H1 (cell line): ENCODE measurements around the gene DNAJB5. TPM values are rescaled to one million over a fixed set of nuclear protein-coding genes. Genes with fewer than 3 reads are reported as not detected.

ENCODE experiments used
- CTCF ChIA-PET: fragments of 300-600 bp; sonication (Branson Sonifier 250); formaldehyde crosslinking; loops from one replicate; lab custom pipeline; 2021; ENCODE audit not compliant: partially characterized antibody; lab: Charles Lee
- POLR2A ChIA-PET: fragments of 300-600 bp; sonication (Branson Sonifier 250); formaldehyde crosslinking; loops from one replicate; lab custom pipeline; 2021; ENCODE audit warnings: inconsistent platforms; ENCODE audit not compliant: partially characterized antibody; lab: Charles Lee
- DNase-seq, 2 experiments: peaks; one replicate each; pipeline versions ENCODE4 v3.0.0 to v3.0.0-alpha.2; 2010 to 2022; ENCODE audit warnings: low spot score in 2 of 2, low read depth in 1 of 2, mixed read lengths in 1 of 2
- FAIRE-seq: peaks from 2 replicates; lab custom pipeline; 2011; peaks lifted over from hg19 to GRCh38; lab: Jason Lieb, UNC
- H2AFZ ChIP-seq: 2 replicates; pipeline ENCODE4 v1.8.1; 2012; ENCODE audit warnings: low read length, inconsistent platforms
- H2AK5ac ChIP-seq: 2 replicates; pipeline ENCODE4 v1.6.1; 2013; ENCODE audit warnings: low read depth, low read length
- H2BK120ac ChIP-seq: replicated peaks from 2 replicates; pipeline ENCODE3; 2013; ENCODE audit warnings: low read depth, low read length, inconsistent platforms
- H2BK12ac ChIP-seq: 2 replicates; pipeline ENCODE4 v1.6.1; 2013; ENCODE audit warnings: low read depth, low read length
- H2BK15ac ChIP-seq: 2 replicates; pipeline ENCODE4 v1.6.1; 2013; ENCODE audit warnings: low read length
- H2BK20ac ChIP-seq: 2 replicates; pipeline ENCODE4 v1.6.1; 2013; ENCODE audit warnings: low read length
- H2BK5ac ChIP-seq: 2 replicates; pipeline ENCODE4 v1.6.1; 2013; ENCODE audit warnings: low read depth, low read length
- H3K14ac ChIP-seq: 2 replicates; pipeline ENCODE4 v1.6.1; 2013; ENCODE audit warnings: inconsistent platforms; ENCODE audit not compliant: insufficient read length
- H3K18ac ChIP-seq: 2 replicates; pipeline ENCODE4 v1.6.1; 2013; ENCODE audit warnings: low read length; ENCODE audit errors: extremely low read depth
- H3K23ac ChIP-seq: 2 replicates; pipeline ENCODE4 v1.6.1; 2013; ENCODE audit warnings: inconsistent platforms; ENCODE audit not compliant: insufficient read length
- H3K23me2 ChIP-seq: 2 replicates; pipeline ENCODE4 v1.6.1; 2013; ENCODE audit warnings: low read depth, low read length
- H3K27ac ChIP-seq: 2 replicates; pipeline ENCODE4 v1.6.1; 2011; ENCODE audit warnings: low read depth, low read length, inconsistent platforms
- H3K27me3 ChIP-seq, 4 experiments: replicated peaks in 1 of 4; 1 replicate in 1 of 4; 2 replicates in 3 of 4; pipeline versions ENCODE4 v1.6.1 to v1.8.1; 2011 to 2013; ENCODE audit warnings: low read length in 3 of 4, mild to moderate bottlenecking in 3 of 4, inconsistent platforms in 2 of 4, mixed read lengths in 2 of 4, moderate library complexity in 1 of 4; ENCODE audit not compliant: control insufficient read depth in 3 of 4, insufficient read depth in 3 of 4; ENCODE audit errors: extremely low read depth in 1 of 4
- H3K36me3 ChIP-seq, 4 experiments: 2 replicates each; pipeline versions ENCODE4 v1.6.1 to v1.8.1; 2011 to 2013; ENCODE audit warnings: mild to moderate bottlenecking in 4 of 4, low read length in 3 of 4, moderate library complexity in 2 of 4, control low read depth in 1 of 4, inconsistent platforms in 1 of 4; ENCODE audit not compliant: insufficient read depth in 4 of 4, control insufficient read depth in 2 of 4
- H3K4ac ChIP-seq: replicated peaks from 2 replicates; pipeline ENCODE3; 2013; ENCODE audit warnings: low read length, low read depth, mixed read lengths, inconsistent platforms; ENCODE audit not compliant: insufficient read length
- H3K4me1 ChIP-seq, 4 experiments: replicated peaks in 1 of 4; 1 replicate in 1 of 4; 2 replicates in 3 of 4; pipeline versions ENCODE4 v1.6.1 to v1.8.1; 2011 to 2013; ENCODE audit warnings: low read length in 3 of 4, inconsistent platforms in 2 of 4, mixed read lengths in 1 of 4; ENCODE audit not compliant: insufficient read depth in 4 of 4, control insufficient read depth in 3 of 4
- H3K4me2 ChIP-seq, 2 experiments: 2 replicates each; pipeline versions ENCODE4 v1.6.1 to v1.8.1; 2011 to 2013; ENCODE audit warnings: low read depth in 2 of 2, low read length in 2 of 2, control low read depth in 1 of 2, inconsistent platforms in 1 of 2, mild to moderate bottlenecking in 1 of 2; ENCODE audit not compliant: insufficient read depth in 1 of 2
- H3K4me3 ChIP-seq, 4 experiments: fragments of 200-600, 300-600 bp in 1 of 4; sonication (generic), shearing (Covaris generic), sonication (Bioruptor Twin) in 1 of 4; 2 replicates each; pipeline versions ENCODE4 v1.5.1 to v1.8.1; 2011 to 2016; ENCODE audit warnings: low read length in 4 of 4, low read depth in 3 of 4, control low read depth in 2 of 4, inconsistent platforms in 2 of 4, mild to moderate bottlenecking in 2 of 4, mixed read lengths in 1 of 4, moderate library complexity in 1 of 4; ENCODE audit not compliant: insufficient read depth in 2 of 4; ENCODE audit errors: extremely low read depth in 1 of 4
- H3K56ac ChIP-seq: replicated peaks from 2 replicates; pipeline ENCODE3; 2013; ENCODE audit warnings: low read depth, mild to moderate bottlenecking, mixed read lengths, low read length, inconsistent platforms; ENCODE audit not compliant: insufficient read length
- H3K79me1 ChIP-seq: 2 replicates; pipeline ENCODE4 v1.6.1; 2013; ENCODE audit warnings: low read depth, low read length, control low read depth
- H3K79me2 ChIP-seq, 2 experiments: 2 replicates each; pipeline versions ENCODE4 v1.6.1 to v1.8.1; 2012 to 2013; ENCODE audit warnings: low read length in 2 of 2, mild to moderate bottlenecking in 2 of 2, inconsistent platforms in 1 of 2; ENCODE audit not compliant: insufficient read depth in 2 of 2, control insufficient read depth in 1 of 2
- H3K9ac ChIP-seq, 4 experiments: replicated peaks in 1 of 4; 1 replicate in 1 of 4; 2 replicates in 3 of 4; pipeline versions ENCODE4 v1.6.1 to v1.8.1; 2011 to 2013; ENCODE audit warnings: low read depth in 3 of 4, low read length in 3 of 4, control low read depth in 2 of 4, mild to moderate bottlenecking in 2 of 4, moderate library complexity in 2 of 4, inconsistent platforms in 1 of 4; ENCODE audit errors: extremely low read depth in 1 of 4
- H3K9me3 ChIP-seq, 2 experiments: 2 replicates each; pipeline versions ENCODE4 v1.6.1 to v1.8.1; 2012 to 2013; ENCODE audit warnings: mild to moderate bottlenecking in 2 of 2, moderate library complexity in 2 of 2, control low read depth in 1 of 2, inconsistent platforms in 1 of 2, low read depth in 1 of 2, low read length in 1 of 2, mixed read lengths in 1 of 2; ENCODE audit not compliant: insufficient read depth in 2 of 2
- H4K20me1 ChIP-seq, 2 experiments: replicated peaks in 1 of 2; 2 replicates each; pipeline versions ENCODE3 to v1.8.1; 2011 to 2013; ENCODE audit warnings: inconsistent platforms in 2 of 2, low read length in 2 of 2, mild to moderate bottlenecking in 1 of 2; ENCODE audit not compliant: insufficient read depth in 2 of 2, control insufficient read depth in 1 of 2
- H4K5ac ChIP-seq: 2 replicates; pipeline ENCODE4 v1.6.1; 2013; ENCODE audit warnings: low read length, low read depth, mixed read lengths, inconsistent platforms; ENCODE audit not compliant: insufficient read length
- H4K8ac ChIP-seq: 2 replicates; pipeline ENCODE4 v1.8.0; 2013; ENCODE audit warnings: mild to moderate bottlenecking, moderate library complexity, low read length, inconsistent platforms; ENCODE audit not compliant: insufficient read depth; ENCODE audit errors: extremely low read depth
- H4K91ac ChIP-seq: replicated peaks from 2 replicates; pipeline ENCODE3; 2013; ENCODE audit warnings: low read length, mixed read lengths, inconsistent platforms; ENCODE audit not compliant: insufficient read length
- CBX5 ChIP-seq: fragments of 300-800, 300-1000 bp; sonication (generic); IDR thresholded peaks from 2 replicates; pipeline ENCODE4 v1.7.1; 2016; ENCODE audit warnings: antibody characterized with exemption, low read length, low read depth
- CTCF ChIP-seq, 3 experiments: IDR thresholded peaks; 1 replicate in 2 of 3; 2 replicates in 1 of 3; pipeline versions ENCODE4 v1.5.1 to v1.6.1; 2011; ENCODE audit warnings: low read length in 3 of 3, mild to moderate bottlenecking in 3 of 3, inconsistent platforms in 2 of 3, low read depth in 1 of 3, moderate library complexity in 1 of 3; ENCODE audit not compliant: insufficient read depth in 1 of 3; ENCODE audit errors: control extremely low read depth in 1 of 3
- FOSL1 ChIP-seq: IDR thresholded peaks from 2 replicates; pipeline ENCODE4 v1.6.1; 2011; ENCODE audit warnings: mild to moderate bottlenecking, low read depth, low read length, moderate library complexity; ENCODE audit not compliant: insufficient read depth
- RBBP5 ChIP-seq: IDR thresholded peaks from 2 replicates; pipeline ENCODE4 v1.7.1; 2012; ENCODE audit warnings: low read depth, mild to moderate bottlenecking, inconsistent platforms, low read length, moderate library complexity, borderline replicate concordance
- RNF2 ChIP-seq: fragments of 200-900, 300-1000 bp; sonication (generic); IDR thresholded peaks from 2 replicates; pipeline ENCODE4 v1.7.1; 2016; ENCODE audit warnings: borderline replicate concordance, low read depth, mild to moderate bottlenecking, antibody characterized with exemption, low read length; ENCODE audit not compliant: poor library complexity, severe bottlenecking; ENCODE audit errors: missing control alignments
- SRF ChIP-seq: IDR thresholded peaks from 2 replicates; pipeline ENCODE4 v1.6.1; 2011; ENCODE audit warnings: mild to moderate bottlenecking, low read depth, low read length, moderate library complexity
- WGBS, 2 experiments: shearing (Covaris generic) in 1 of 2; methylation state at CpG; one replicate each; pipeline versions ENCODE4 v1.1.6 to v1.1.7; 2013 to 2015; ENCODE audit warnings: low lambda C conversion rate in 2 of 2, mixed read lengths in 2 of 2, inconsistent platforms in 1 of 2, low coverage in 1 of 2, missing lambda C conversion rate in 1 of 2; ENCODE audit not compliant: insufficient replicate concordance in 2 of 2, insufficient coverage in 1 of 2, insufficient read length in 1 of 2; ENCODE audit errors: extremely low coverage in 1 of 2, missing lambda C conversion rate in 1 of 2; 5-methylcytosine and 5-hydroxymethylcytosine counted together
- polyA plus RNA-seq, 7 experiments: library from polyadenylated mRNA; depleted of rRNA in 3 of 7; stranded (reverse) in 5 of 7; unstranded in 2 of 7; fragments of >200 nt in 5 of 7; fragments of 200-250 nt in 2 of 7; gene quantifications; 1 replicate in 5 of 7; 2 replicates in 1 of 7; 4 replicates in 1 of 7; pipeline versions ENCODE4 v1.2.1 to v1.2.3, GENCODE V29; 2011 to 2013; ENCODE audit warnings: missing spikeins in 2 of 7, mixed read lengths in 2 of 7
- total RNA-seq: library from RNA; stranded (reverse); fragmentation: NEBNext Ultra II Directional; extraction: Animal tissue kit (Norgen Biotek cat#: 25700); gene quantifications from 2 replicates; pipeline ENCODE4 v1.2.1, GENCODE V29; 2021

Gene DNAJB5
- total and polyA plus RNA-seq, 2 of the 8 experiments (the other 6 are each of a cell fraction or from before 2014, with no cell fraction given), result 25.0 to 34.1 TPM

GRCh38 chr9:35035851-35036701 lies 46.5 kb downstream of the DNAJB5 start:
- Histone ChIP-seq H3K56ac (no peak overlapping the region), H3K18ac (no peak overlapping the region), H3K4me3 (no peak overlapping the region), H4K8ac (0 out of 2 replicates have a peak overlapping the region, but pooled peaks have one; percentile 22), H2BK15ac (no peak overlapping the region), H4K91ac (no peak overlapping the region), H3K4me1 (no peaks in the 10 kb centered on the region), H3K4me2 (no peak overlapping the region), H2AFZ (no peak overlapping the region), H3K79me1 (no peaks in the 10 kb centered on the region), H4K20me1 (no peaks in the 10 kb centered on the region), H2BK12ac (no peak overlapping the region), H3K27me3 (no peaks in the 10 kb centered on the region), H2BK5ac (no peak overlapping the region), H3K23me2 (no peaks in the 10 kb centered on the region), H3K27ac (no peak overlapping the region)
- WGBS, 2 experiments, result 82% methylated on average over 41 of the region's 48 CpGs; no CpG with 5 or more reads in 1 of the 2 experiments
- DNase-seq, result peak in 1 of 2 experiments; percentile 39
- POLR2A ChIA-PET, result interaction anchor here (0.9 to 1.3 kb wide), 3 partner anchors 15 to 35 kb away, joined by 3 to 5 read pairs (median 3); no protein-coding TSS in a partner anchor
- no peak for TF ChIP-seq FOSL1
- 0 out of 4 replicates have a peak, but pooled peaks of 1 of the 3 experiments have one; percentile 0 for TF ChIP-seq CTCF (IDR thresholded peaks at IDR 0.05; ENCODE audit: control extremely low read depth in 1 of 3, insufficient read depth in 1 of 3, low read depth in 1 of 3, low read length in 3 of 3)
- TF ChIP-seq CBX5, result no peak
- TF ChIP-seq RBBP5, result no peak
- TF ChIP-seq RNF2, result no peak
- no peak for TF ChIP-seq SRF
- TF ChIP-seq, all 59 proteins: peak for 1
- no peak for FAIRE-seq
- Histone ChIP-seq H3K4ac (no peak overlapping the region), H3K14ac (no peak overlapping the region), H2BK120ac (no peak overlapping the region), H2BK20ac (no peak overlapping the region), H3K79me2 (no peaks in the 10 kb centered on the region), H3K9me3 (no peaks in the 10 kb centered on the region; a peak in 1 of 4 replicates), H3K23ac (no peak overlapping the region), H4K5ac (no peak overlapping the region), H3K36me3 (no peaks in the 10 kb centered on the region), H3K9ac (no peak overlapping the region), H2AK5ac (0 out of 2 replicates have a peak overlapping the region, but pooled peaks have one; percentile 13)
- CTCF ChIA-PET, result interaction anchor here (0.6 to 1.6 kb wide), 5 partner anchors 9 to 51 kb away, joined by 3 to 9 read pairs (median 3); no protein-coding TSS in a partner anchor
